Tibial artery (tissue), 4 donors: ENCODE measurements around the gene LAMB2.

ENCODE experiments used
- DNase-seq, 2 donors: peaks; one replicate each; pipeline ENCODE4 v3.0.0-alpha.2; 2019
- H3K27ac ChIP-seq, 2 donors: fragments of 200-600 bp; sonication (generic) in 1 of 2; 1 replicate in 1 of 2; 2 replicates in 1 of 2; pipeline ENCODE4 v1.5.1; 2018 to 2019; ENCODE audit warnings: mild to moderate bottlenecking in 1 of 2
- H3K27me3 ChIP-seq, 2 donors: fragments of 200-600 bp; sonication (generic) in 1 of 2; one replicate each; pipeline versions ENCODE4 v1.5.1 to v1.6.0; 2016 to 2019
- H3K36me3 ChIP-seq, 3 donors: fragments of 200-600 bp; sonication (generic) in 2 of 3; one replicate each; pipeline ENCODE4 v1.5.1; 2016 to 2019; ENCODE audit warnings: mild to moderate bottlenecking in 2 of 3
- H3K4me1 ChIP-seq, 4 donors: fragments of 200-600 bp; sonication (generic) in 2 of 4; 1 replicate in 3 of 4; 2 replicates in 1 of 4; pipeline ENCODE4 v1.5.1; 2016 to 2019
- H3K4me3 ChIP-seq, 2 donors: fragments of 200-600 bp; sonication (generic) in 1 of 2; 1 replicate in 1 of 2; 2 replicates in 1 of 2; pipeline ENCODE4 v1.5.1; 2018 to 2019; ENCODE audit warnings: mild to moderate bottlenecking in 2 of 2
- H3K9me3 ChIP-seq, 3 donors: fragments of 200-600 bp; sonication (generic) in 1 of 3; one replicate each; pipeline ENCODE4 v1.5.1; 2016 to 2019
- CTCF ChIP-seq, 2 experiments: fragments of 200-600 bp in 1 of 2; fragments of 450-650 bp in 1 of 2; IDR thresholded peaks; one replicate each; pipeline ENCODE4 v1.5.1; 2017 to 2019; ENCODE audit warnings: antibody characterized with exemption in 2 of 2, mild to moderate bottlenecking in 1 of 2, moderate library complexity in 1 of 2
- intact Hi-C: fragments of 100-400 bp; cut with DNase I; formaldehyde crosslinking; loops from one replicate; pipeline ENCODE4 v1.15.0; 2023; ENCODE audit warnings: low total_unique reads

LAMB2 gene

GRCh38 chr3:49111347-49111746 lies 21.5 kb downstream of the LAMB2 start:
- Histone ChIP-seq H3K27ac (no peak overlapping the region), H3K27me3 (no peaks in the 10 kb centered on the region), H3K4me1 (no peaks in the 10 kb centered on the region), H3K36me3 (peaks cover 81 to 92% (median 86%) of the 10 kb centered on the region in 3 donors), H3K4me3 (no peak overlapping the region), H3K9me3 (no peaks in the 10 kb centered on the region)
- intact Hi-C loops: no loop called here
- no peak for TF ChIP-seq CTCF (IDR thresholded peaks at IDR 0.05)
- DNase-seq: no peak

GRCh38 chr3:49110780-49111179 lies 22.1 kb downstream of the LAMB2 start:
- no peak overlapping the region for H3K27ac ChIP-seq
- no peak overlapping the region for H3K4me3 ChIP-seq
- intact Hi-C loops: no loop called here
- H3K4me1 ChIP-seq: peaks cover 0 to 5% (median 2%) of the 10 kb centered on the region in 4 donors
- H3K9me3 ChIP-seq: no peaks in the 10 kb centered on the region
- TF ChIP-seq CTCF (IDR thresholded peaks at IDR 0.05): no peak
- peaks cover 75 to 87% (median 80%) of the 10 kb centered on the region in 3 donors for H3K36me3 ChIP-seq
- H3K27me3 ChIP-seq: no peaks in the 10 kb centered on the region
- DNase-seq: no peak

- no peaks in the 10 kb centered on the region for H3K27me3 ChIP-seq
- intact Hi-C loops: no loop called here
- peaks cover 51 to 62% (median 56%) of the 10 kb centered on the region in 3 donors for H3K36me3 ChIP-seq
- no peak overlapping the region for H3K4me3 ChIP-seq
- H3K9me3 ChIP-seq: no peaks in the 10 kb centered on the region
- no peak for DNase-seq
- no peak overlapping the region for H3K27ac ChIP-seq
- no peak for TF ChIP-seq CTCF (IDR thresholded peaks at IDR 0.05)
- H3K4me1 ChIP-seq: peaks cover 0 to 21% (median 19%) of the 10 kb centered on the region in 4 donors
Observed at GRCh38 chr3:49108346-49108745, 24.5 kb downstream of the LAMB2 start.

GRCh38 chr3:49104427-49105291 lies 28.2 kb downstream of the LAMB2 start, which contains the start of gene QARS1:
QARS1 (minus strand) TSS chr3:49104757; CDS start chr3:49104733, 24 bp downstream.
- no peak for TF ChIP-seq CTCF (IDR thresholded peaks at IDR 0.05)
- Histone ChIP-seq H3K27me3 (no peaks in the 10 kb centered on the region), H3K4me3 (peak within 1 kb of the TSS; percentile 85 to 96), H3K36me3 (peaks cover 36 to 61% (median 49%) of the 10 kb centered on the region in 3 donors), H3K9me3 (no peaks in the 10 kb centered on the region), H3K4me1 (peaks cover 0 to 26% (median 21%) of the 10 kb centered on the region in 4 donors), H3K27ac (peak within 1 kb of the TSS; percentile 86)
- peak; percentile 96 to 97 for DNase-seq
- intact Hi-C loops: no loop called here

- Histone ChIP-seq H3K4me1 (peaks cover 0 to 26% (median 21%) of the 10 kb centered on the region in 4 donors), H3K9me3 (no peaks in the 10 kb centered on the region), H3K36me3 (peaks cover 36 to 61% (median 49%) of the 10 kb centered on the region in 3 donors), H3K27ac (peak overlapping the region; percentile 86), H3K4me3 (peak overlapping the region; percentile 85 to 96), H3K27me3 (no peaks in the 10 kb centered on the region)
- intact Hi-C loops: no loop called here
- no peak for DNase-seq
- no peak for TF ChIP-seq CTCF (IDR thresholded peaks at IDR 0.05)
Observed at GRCh38 chr3:49104052-49104426, 28.8 kb downstream of the LAMB2 start.
